ENCODE measurements around the gene RAPGEF1.

DNA sequence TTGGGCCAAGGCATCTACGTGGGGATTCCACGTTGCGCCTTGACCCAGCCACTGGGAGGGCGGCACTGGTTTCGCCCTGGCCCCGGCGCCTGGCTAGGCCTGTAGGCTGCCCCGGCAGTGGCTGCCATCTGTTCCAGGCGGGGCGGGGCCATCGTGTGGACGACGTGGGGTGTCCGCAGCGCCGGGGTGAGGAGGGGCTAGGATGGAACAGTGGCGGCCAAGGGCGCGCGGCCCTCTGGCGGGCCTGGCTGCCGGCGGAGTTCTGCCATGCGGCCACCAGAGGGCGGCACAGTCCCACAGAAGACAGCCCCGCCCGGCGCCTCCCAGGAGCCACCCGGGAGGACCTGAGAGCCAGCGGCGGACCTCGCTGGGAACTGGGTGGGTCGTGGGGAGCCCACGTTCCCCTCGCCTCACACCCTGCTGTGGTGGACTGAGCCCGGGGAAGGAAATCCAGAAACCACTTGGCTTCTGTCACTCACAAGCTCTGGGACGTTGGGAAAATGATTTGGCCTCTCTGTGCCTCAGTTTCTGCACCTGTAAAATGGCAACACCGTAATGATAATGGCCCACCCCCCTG, 22.6 kb upstream of the RAPGEF1 start:
- no peak for TF ChIP-seq EZH2 (IDR thresholded peaks at IDR 0.05; ENCODE audit: insufficient read depth, low read length)
- TF ChIP-seq CTCF (IDR thresholded peaks at IDR 0.05; ENCODE audit: insufficient read depth, low read depth, low read length): peak; percentile 52

Data from astrocyte (in vitro differentiated cells and primary cell).